Vagina (tissue), 2 donors: Measurements from ENCODE around the gene MTIF2. TPM values are rescaled to one million over a fixed set of nuclear protein-coding genes. Genes with fewer than 3 reads are reported as not detected.
"Not testable (repeated sequence)": the region's sequence is repeated elsewhere in the genome, so short reads cannot be mapped to it uniquely, and the experiment has no call there.

ENCODE experiments used
- DNase-seq, 2 donors: peaks; one replicate each; pipeline ENCODE4 v3.0.0-alpha.2; 2017; ENCODE audit errors: extremely low spot score in 2 of 2
- H3K27ac ChIP-seq: fragments of 200-600 bp; sonication (generic); one replicate; pipeline ENCODE4 v1.5.1; 2019
- H3K27me3 ChIP-seq: fragments of 200-600 bp; sonication (generic); one replicate; pipeline ENCODE4 v1.5.1; 2019
- H3K36me3 ChIP-seq, 2 donors: fragments of 200-600 bp; sonication (generic); one replicate each; pipeline ENCODE4 v1.5.1; 2017 to 2019
- H3K4me1 ChIP-seq: fragments of 200-600 bp; sonication (generic); one replicate; pipeline ENCODE4 v1.5.1; 2019
- H3K4me3 ChIP-seq, 2 donors: fragments of 200-600 bp; sonication (generic); 1 replicate in 1 of 2; 2 replicates in 1 of 2; pipeline ENCODE4 v1.5.1; 2016 to 2019
- H3K9me3 ChIP-seq: fragments of 200-600 bp; sonication (generic); one replicate; pipeline ENCODE4 v1.5.1; 2019
- CTCF ChIP-seq, 3 experiments: fragments of 450-650 bp in 2 of 3; fragments of 200-600 bp in 1 of 3; sonication (generic) in 1 of 3; IDR thresholded peaks; one replicate each; pipeline ENCODE4 v1.5.1; 2017 to 2019; ENCODE audit warnings: antibody characterized with exemption in 3 of 3, mild to moderate bottlenecking in 2 of 3, moderate library complexity in 2 of 3
- POLR2A ChIP-seq, 2 donors: fragments of 450-650 bp; IDR thresholded peaks; one replicate each; pipeline ENCODE4 v1.6.1; 2017; ENCODE audit warnings: antibody characterized with exemption in 2 of 2, mild to moderate bottlenecking in 2 of 2, moderate library complexity in 2 of 2
- POLR2AphosphoS5 ChIP-seq, 2 donors: sonication (generic); formaldehyde crosslinking; IDR thresholded peaks; one replicate each; pipeline ENCODE4 v1.9.0; 2017; ENCODE audit warnings: antibody characterized with exemption in 2 of 2, mild to moderate bottlenecking in 2 of 2, low read depth in 1 of 2; ENCODE audit not compliant: insufficient read depth in 1 of 2
- intact Hi-C: fragments of 100-400 bp; cut with DNase I; formaldehyde crosslinking; loops from one replicate; pipeline ENCODE4 v1.15.1; 2023
- small RNA-seq: library from RNA; depleted of rRNA; stranded (forward); fragments of <200 nt; gene quantifications from one replicate; pipeline ENCODE3, GENCODE V24; 2016
- total RNA-seq: library from RNA; depleted of rRNA; stranded (reverse); fragments of >200 nt; gene quantifications from one replicate; pipeline ENCODE4 v1.2.3, GENCODE V29; 2016

MTIF2 gene
- total RNA-seq, 1 donor from 2014 or later, result 19.4 TPM

- no peak overlapping the region for H3K4me3 ChIP-seq
- H3K9me3 ChIP-seq, result no peaks in the 10 kb centered on the region
- no peak for DNase-seq
- intact Hi-C loops, result no loop called here
- no peak for TF ChIP-seq POLR2AphosphoS5 (IDR thresholded peaks at IDR 0.05; ENCODE audit: insufficient read depth in 1 of 2, low read depth in 1 of 2)
- no peak for TF ChIP-seq POLR2A (IDR thresholded peaks at IDR 0.05)
- no peak for TF ChIP-seq CTCF (IDR thresholded peaks at IDR 0.05)
- H3K4me1 ChIP-seq, result no peaks in the 10 kb centered on the region
- H3K27ac ChIP-seq, result no peak overlapping the region
- H3K36me3 ChIP-seq, result peaks cover 0 to 3% of the 10 kb centered on the region in 2 donors
- no peaks in the 10 kb centered on the region for H3K27me3 ChIP-seq
Observed at GRCh38 chr2:55204536-55204935, 64.5 kb downstream of the MTIF2 start.

DNA sequence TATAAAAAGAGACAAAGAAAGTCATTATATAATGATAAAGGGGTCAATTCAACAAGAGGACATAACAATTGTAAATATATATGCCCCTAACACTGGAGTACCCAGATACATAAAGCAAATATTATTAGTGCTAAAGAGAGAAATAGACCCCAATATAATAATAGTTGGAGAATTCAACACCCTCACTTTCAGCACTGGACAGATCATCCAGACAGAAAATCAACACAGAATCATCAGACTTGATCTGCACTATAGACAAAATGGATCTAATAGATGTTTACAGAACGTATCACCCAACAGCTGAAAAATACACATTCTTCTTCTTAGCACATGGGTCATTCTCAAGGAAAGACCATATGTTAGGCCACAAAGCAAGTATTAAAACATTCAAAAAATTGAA is 68.6 kb downstream of the MTIF2 start:
- Histone ChIP-seq H3K4me3 (no peak overlapping the region), H3K27ac (no peak overlapping the region), H3K4me1 (no peaks in the 10 kb centered on the region), H3K9me3 (no peaks in the 10 kb centered on the region), H3K27me3 (no peaks in the 10 kb centered on the region), H3K36me3 (peaks cover 0 to 3% of the 10 kb centered on the region in 2 donors)
- intact Hi-C loops, result no loop called here
- TF ChIP-seq POLR2A (IDR thresholded peaks at IDR 0.05) (no peak), CTCF (IDR thresholded peaks at IDR 0.05) (no peak), POLR2AphosphoS5 (IDR thresholded peaks at IDR 0.05; ENCODE audit: insufficient read depth in 1 of 2, low read depth in 1 of 2) (no peak)
- no peak for DNase-seq

- TF ChIP-seq CTCF (IDR thresholded peaks at IDR 0.05) (no peak), POLR2AphosphoS5 (IDR thresholded peaks at IDR 0.05; ENCODE audit: insufficient read depth in 1 of 2, low read depth in 1 of 2) (no peak), POLR2A (IDR thresholded peaks at IDR 0.05) (no peak)
- H3K4me1 ChIP-seq, result no peaks in the 10 kb centered on the region
- DNase-seq, result no peak
- no peaks in the 10 kb centered on the region for H3K9me3 ChIP-seq
- no peaks in the 10 kb centered on the region for H3K36me3 ChIP-seq
- H3K4me3 ChIP-seq, result no peak overlapping the region
- intact Hi-C loops, result no loop called here
- H3K27ac ChIP-seq, result no peak overlapping the region
- no peaks in the 10 kb centered on the region for H3K27me3 ChIP-seq
Observed at GRCh38 chr2:55196526-55196925, 72.5 kb downstream of the MTIF2 start.

- DNase-seq, H3K9me3 ChIP-seq, intact Hi-C loops, H3K36me3 ChIP-seq, H3K27ac ChIP-seq, H3K4me1 ChIP-seq, H3K27me3 ChIP-seq, H3K4me3 ChIP-seq: not testable (repeated sequence)
Observed at GRCh38 chr2:55191888-55192287, 77.1 kb downstream of the MTIF2 start.

DNA sequence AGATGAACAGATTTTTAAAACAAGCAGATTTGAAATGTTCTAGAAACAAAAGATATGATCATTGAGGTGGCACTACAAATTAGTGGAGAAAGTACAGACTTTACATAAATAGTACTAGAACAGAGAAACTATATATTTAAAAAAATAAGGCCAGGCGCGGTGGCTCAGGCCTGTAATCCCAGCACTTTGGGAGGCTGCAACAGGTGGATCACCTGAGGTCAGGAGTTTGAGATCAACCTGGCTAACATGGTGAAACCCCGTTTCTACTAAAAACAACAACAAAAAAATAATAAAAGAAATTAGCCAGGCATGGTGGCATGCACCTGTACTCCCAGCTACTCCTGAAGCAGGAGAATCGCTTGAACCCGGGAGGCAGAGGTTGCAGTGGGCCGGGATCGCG is 82.2 kb downstream of the MTIF2 start:
- H3K27me3 ChIP-seq, H3K9me3 ChIP-seq, intact Hi-C loops, H3K36me3 ChIP-seq, DNase-seq, H3K27ac ChIP-seq, H3K4me3 ChIP-seq, H3K4me1 ChIP-seq: not testable (repeated sequence)

Small RNA genes lying within 50 kb of the gene (small RNA-seq; reads per million reads assigned to genes)
- gene RF00019, result not detected

Other genes starting within 250 kb of the MTIF2 start
- 174 TPM for gene RTN4, start 218.8 kb downstream of the MTIF2 start, total RNA-seq
- 4.7 TPM for gene CLHC1, start 36.9 kb downstream of the MTIF2 start, total RNA-seq
- 963 TPM for gene RPS27A, start 36.5 kb downstream of the MTIF2 start, total RNA-seq
- gene CCDC88A, start 150.6 kb upstream of the MTIF2 start, total RNA-seq, result 34.9 TPM